Heart right ventricle (tissue), 16 donors: Measurements from ENCODE around the gene TM9SF3. TPM values are rescaled to one million over a fixed set of nuclear protein-coding genes. Genes with fewer than 3 reads are reported as not detected.

Source experiments
- ATAC-seq, 8 donors: fragments of 200-7000 bp; cut with Tn5 transposase; one replicate each; pipeline ENCODE4 v1.9.1; 2020; ENCODE audit warnings: mild to moderate bottlenecking in 8 of 8, moderate library complexity in 8 of 8, moderate number of reproducible peaks in 1 of 8
- DNase-seq, 2 donors: peaks; one replicate each; pipeline ENCODE4 v3.0.0-alpha.2; 2020
- H3K27ac ChIP-seq, 10 donors: fragments of 200-600 bp; sonication (generic) in 2 of 10; one replicate each; pipeline versions ENCODE4 v1.5.0 to v1.8.0; 2020 to 2022; ENCODE audit warnings: mild to moderate bottlenecking in 3 of 10
- H3K27me3 ChIP-seq, 7 donors: fragments of 200-600 bp; one replicate each; pipeline ENCODE4 v1.8.0; 2021 to 2022; ENCODE audit warnings: mild to moderate bottlenecking in 2 of 7
- H3K36me3 ChIP-seq, 9 donors: fragments of 200-600 bp; sonication (generic) in 1 of 9; one replicate each; pipeline versions ENCODE4 v1.5.0 to v1.8.0; 2020 to 2022; ENCODE audit warnings: mild to moderate bottlenecking in 2 of 9
- H3K4me1 ChIP-seq, 9 donors: fragments of 200-600 bp; sonication (generic) in 1 of 9; one replicate each; pipeline versions ENCODE4 v1.5.0 to v1.8.0; 2020 to 2022; ENCODE audit warnings: mild to moderate bottlenecking in 4 of 9
- H3K4me3 ChIP-seq, 10 donors: fragments of 200-600 bp; sonication (generic) in 2 of 10; one replicate each; pipeline versions ENCODE4 v1.5.0 to v1.8.0; 2020 to 2022; ENCODE audit warnings: mild to moderate bottlenecking in 7 of 10, moderate library complexity in 2 of 10
- H3K9me3 ChIP-seq, 11 donors: fragments of 200-600 bp in 10 of 11; sonication (generic) in 2 of 11; one replicate each; pipeline versions ENCODE4 v1.5.0 to v1.8.0; 2013 to 2022; ENCODE audit warnings: mild to moderate bottlenecking in 2 of 11, control low read depth in 1 of 11, moderate library complexity in 1 of 11
- WGBS, 2 donors: extraction: QIAGEN DNeasy Blood & Tissue Kit; methylation state at CpG; one replicate each; pipeline ENCODE4 v1.1.7; 2013; ENCODE audit warnings: inconsistent platforms in 1 of 2; 5-methylcytosine and 5-hydroxymethylcytosine counted together
- intact Hi-C, 10 donors: fragments of 100-400 bp; cut with DNase I; formaldehyde crosslinking; loops; one replicate each; pipeline versions ENCODE4 v1.11.1 to v1.14.2; 2022
- polyA plus RNA-seq, 2 donors: library from polyadenylated mRNA; stranded (reverse); fragments of 200-250 nt; gene quantifications; one replicate each; pipeline ENCODE4 v1.2.3, GENCODE V29; 2013
- total RNA-seq, 10 donors: library from RNA; stranded (reverse); fragmentation: NEBNext Ultra II Directional in 3 of 10; extraction: Animal tissue kit (Norgen Biotek cat#: 25700) in 3 of 10; gene quantifications; one replicate each; pipeline versions ENCODE4 v1.2.1 to v1.2.4, GENCODE V29; 2021 to 2023
- TF ChIP-seq, protein P1 (sequence below), 9 donors: fragments of 200-600 bp; sonication (generic) in 2 of 9; IDR thresholded peaks; one replicate each; pipeline versions ENCODE4 v1.5.0 to v1.8.0; 2021 to 2022; ENCODE audit warnings: antibody characterized with exemption in 9 of 9, mild to moderate bottlenecking in 5 of 9, moderate library complexity in 1 of 9
- donor health status: Arrhythmogenic right ventricular cardiomyopathy.
- donor health status: ischemic (EF 13 %, LVEDD 7.1; RV severe dilation, severe dysfunction).
- donor health status: healthy with polysubstance abuse.
- donor health status: DM: no; HTN: yes; CAD: no.
- donor health status: DM: no; HTN: no; CAD: no.
- donor health status: ischemic (EF 25% LVEDD 6.9; RV normal size, moderate dysfunction).
- donor health status: ischemic (EF 25% LVEDD 5.7; RV mildly dilated, moderate dysfunction).
- donor health status: healthy.
- donor health status: DM: yes; HTN: yes; CAD: no.
- donor health status: Ischemic cardiomyopathy.
- donor health status: ischemic (EF 35%, LVEDD 5.7; RV mildly dilated, moderate dysfunction).
- donor health status: nonischemic (EF 11% LVEDD 7.7; RV severe dilation, severe dysfunction).
- donor health status: DM: yes; HTN: yes; CAD: no.
- donor health status: PGD.
- donor health status: ischemic (EF 29% LVEDD 5.4; RV normal size, mild dysfunction).
- donor health status: nonischemic (EF 23%, LVEDD 6.1; RV moderate dilation, normal function).

The TM9SF3 gene
- total and polyA plus RNA-seq, 12 donors: 17.5 to 83.9 (median 60.8) TPM

DNA sequence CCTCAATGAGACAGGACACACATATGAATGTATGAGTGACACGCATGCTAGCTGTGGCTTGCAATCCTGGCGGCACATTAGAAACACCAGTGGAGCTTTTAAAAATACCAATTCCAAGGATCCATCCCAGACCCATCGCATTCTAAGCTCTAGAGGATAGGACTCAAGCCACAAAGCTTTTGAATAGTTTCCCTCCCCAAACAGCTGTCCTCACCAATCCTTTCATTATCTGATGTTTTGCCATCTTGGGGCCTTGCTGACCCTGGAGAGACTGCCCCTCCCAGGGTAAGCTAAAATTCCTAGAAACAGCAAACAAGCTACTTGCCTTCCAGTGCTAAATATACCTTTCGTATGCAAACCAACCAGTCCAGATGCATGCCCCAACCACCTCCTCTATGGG lies 8.9 kb upstream of the TM9SF3 start:
- Histone ChIP-seq H3K4me3 (no peak overlapping the region), H3K36me3 (peaks cover 0 to 62% (median 0%) of the 10 kb centered on the region in 9 donors), H3K27me3 (no peaks in the 10 kb centered on the region), H3K9me3 (no peaks in the 10 kb centered on the region), H3K4me1 (no peaks in the 10 kb centered on the region), H3K27ac (no peak overlapping the region)
- WGBS, 2 donors: 96 to 97% methylated on average over 4 of the region's 4 CpGs
- ATAC-seq (no peak), DNase-seq (no peak)
- intact Hi-C loops: no loop called here
- TF ChIP-seq, protein P1, sequence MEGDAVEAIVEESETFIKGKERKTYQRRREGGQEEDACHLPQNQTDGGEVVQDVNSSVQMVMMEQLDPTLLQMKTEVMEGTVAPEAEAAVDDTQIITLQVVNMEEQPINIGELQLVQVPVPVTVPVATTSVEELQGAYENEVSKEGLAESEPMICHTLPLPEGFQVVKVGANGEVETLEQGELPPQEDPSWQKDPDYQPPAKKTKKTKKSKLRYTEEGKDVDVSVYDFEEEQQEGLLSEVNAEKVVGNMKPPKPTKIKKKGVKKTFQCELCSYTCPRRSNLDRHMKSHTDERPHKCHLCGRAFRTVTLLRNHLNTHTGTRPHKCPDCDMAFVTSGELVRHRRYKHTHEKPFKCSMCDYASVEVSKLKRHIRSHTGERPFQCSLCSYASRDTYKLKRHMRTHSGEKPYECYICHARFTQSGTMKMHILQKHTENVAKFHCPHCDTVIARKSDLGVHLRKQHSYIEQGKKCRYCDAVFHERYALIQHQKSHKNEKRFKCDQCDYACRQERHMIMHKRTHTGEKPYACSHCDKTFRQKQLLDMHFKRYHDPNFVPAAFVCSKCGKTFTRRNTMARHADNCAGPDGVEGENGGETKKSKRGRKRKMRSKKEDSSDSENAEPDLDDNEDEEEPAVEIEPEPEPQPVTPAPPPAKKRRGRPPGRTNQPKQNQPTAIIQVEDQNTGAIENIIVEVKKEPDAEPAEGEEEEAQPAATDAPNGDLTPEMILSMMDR (IDR thresholded peaks at IDR 0.05): no peak

DNA sequence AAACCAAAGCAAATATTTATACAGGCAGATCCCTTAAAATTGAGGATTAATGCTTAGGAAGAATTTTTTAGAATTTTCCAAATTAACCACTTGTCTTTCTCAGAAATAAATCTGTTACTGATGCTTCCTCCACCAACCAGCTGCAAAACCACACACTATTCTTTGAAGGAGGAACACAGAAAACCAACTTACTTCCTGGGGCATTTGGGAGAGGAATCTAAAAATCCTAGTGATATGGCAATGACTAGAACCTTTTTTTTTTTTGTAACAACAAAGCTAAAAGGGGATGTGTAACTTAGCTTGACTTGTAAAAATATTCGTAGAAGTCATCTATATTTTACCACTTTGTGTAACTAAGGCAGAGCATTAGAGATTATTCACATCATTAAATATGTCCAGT lies 5.1 kb upstream of the TM9SF3 start:
- 89 to 92% methylated on average over 1 of the region's 1 CpG for WGBS, 2 donors
- Histone ChIP-seq H3K36me3 (peaks cover 0 to 30% (median 0%) of the 10 kb centered on the region in 9 donors), H3K4me3 (no peak overlapping the region), H3K4me1 (peaks cover 0 to 24% (median 15%) of the 10 kb centered on the region in 9 donors), H3K27ac (no peak overlapping the region), H3K27me3 (no peaks in the 10 kb centered on the region), H3K9me3 (no peaks in the 10 kb centered on the region)
- TF ChIP-seq, protein P1 (IDR thresholded peaks at IDR 0.05): no peak
- ATAC-seq (no peak), DNase-seq (no peak)
- intact Hi-C loops: no loop called here

DNA sequence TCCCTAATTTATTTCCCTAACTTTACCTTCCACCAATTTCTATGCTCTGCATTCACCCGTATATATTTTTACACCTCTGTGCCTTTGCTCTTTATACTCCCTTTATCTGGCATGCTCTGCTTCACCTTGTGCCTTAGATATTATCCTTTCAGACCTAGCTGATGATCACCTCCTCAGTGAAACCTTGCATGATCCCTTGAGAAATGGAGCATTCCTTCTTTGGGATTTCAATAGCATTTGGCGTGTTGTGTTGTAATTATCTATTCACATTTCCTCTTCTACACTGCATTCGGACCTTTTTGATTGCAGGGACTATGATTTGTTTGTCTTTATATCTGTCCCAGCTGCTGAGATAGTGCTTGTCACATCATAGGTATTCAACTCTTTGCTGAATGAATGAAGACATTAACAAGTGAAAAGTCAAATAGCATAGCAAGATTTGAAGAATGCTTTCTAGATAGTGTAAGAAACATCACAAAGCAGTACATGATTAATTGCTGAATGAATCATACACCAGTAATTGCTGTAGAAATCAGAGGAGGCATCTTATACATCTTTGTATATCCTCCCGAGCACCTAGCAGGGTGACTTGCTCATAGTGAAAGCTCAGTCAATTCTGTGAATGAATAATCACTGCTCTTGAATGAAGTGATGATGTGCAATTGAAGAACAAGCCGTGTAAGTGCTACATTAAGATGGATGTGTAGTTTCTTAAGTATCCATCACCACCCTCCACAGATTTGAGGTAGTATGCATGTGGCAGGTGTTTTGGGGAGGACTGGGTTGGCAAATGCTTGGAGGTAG lies 2.0 kb upstream of the TM9SF3 start:
- DNase-seq (no peak), ATAC-seq (no peak)
- peaks cover 0 to 47% (median 36%) of the 10 kb centered on the region in 9 donors for H3K4me1 ChIP-seq
- H3K27ac ChIP-seq: peak overlapping the region in 5 of 10 donors; percentile 97 to 100 (median 98)
- no peaks in the 10 kb centered on the region for H3K27me3 ChIP-seq
- intact Hi-C loops: loop anchor here in 4 of 10 donors (5.0 to 10.0 kb wide), 3 partner anchors 74 to 246 kb away; partner anchors contain the start of genes LCOR (in 4 of the 4) and TLL2 (in 1 of the 4)
- H3K4me3 ChIP-seq: no peak overlapping the region
- WGBS, 2 donors: 67% methylated on average over 5 of the region's 5 CpGs
- no peaks in the 10 kb centered on the region for H3K9me3 ChIP-seq
- TF ChIP-seq, protein P1 (IDR thresholded peaks at IDR 0.05): no peak
- peaks cover 0 to 6% (median 0%) of the 10 kb centered on the region in 9 donors for H3K36me3 ChIP-seq

DNA sequence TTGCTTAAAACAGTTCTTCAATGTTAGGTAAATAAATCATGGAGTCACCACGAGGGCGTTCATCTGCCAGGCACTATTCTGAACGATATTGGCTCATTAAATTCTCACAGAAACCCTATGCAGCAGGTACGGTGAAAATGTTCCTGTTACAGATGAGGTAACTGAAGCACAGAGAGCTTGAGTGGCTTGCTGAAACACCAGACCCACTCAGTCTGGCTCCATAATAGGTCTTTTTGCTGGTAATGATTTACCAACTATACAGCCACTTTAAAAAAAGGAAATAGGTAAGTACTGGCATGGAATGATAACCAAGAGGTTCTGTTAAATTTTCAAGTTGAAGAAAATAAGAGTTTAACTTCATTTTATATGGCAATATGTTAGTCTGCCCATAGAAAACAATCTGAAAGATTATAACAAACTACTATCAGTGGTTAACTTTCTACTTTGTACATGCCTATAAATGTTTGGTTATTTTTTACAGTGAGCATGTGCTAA lies 1.3 kb upstream of the TM9SF3 start:
- no peaks in the 10 kb centered on the region for H3K9me3 ChIP-seq
- no peaks in the 10 kb centered on the region for H3K36me3 ChIP-seq
- H3K27me3 ChIP-seq: no peaks in the 10 kb centered on the region
- TF ChIP-seq, protein P1 (IDR thresholded peaks at IDR 0.05): no peak
- intact Hi-C loops: loop anchor here in 4 of 10 donors (5.0 to 10.0 kb wide), 3 partner anchors 73 to 247 kb away; partner anchors contain the start of genes LCOR (in 4 of the 4) and TLL2 (in 1 of the 4)
- DNase-seq (no peak), ATAC-seq (no peak)
- peak overlapping the region in 8 of 10 donors; percentile 69 to 98 (median 94) for H3K4me3 ChIP-seq
- peak overlapping the region in 9 of 10 donors; percentile 92 to 100 (median 98) for H3K27ac ChIP-seq
- peaks cover 0 to 54% (median 43%) of the 10 kb centered on the region in 9 donors for H3K4me1 ChIP-seq
- WGBS, 2 donors: 51 to 64% methylated on average over 4 of the region's 4 CpGs
